KOPT-K1 (cell line): ENCODE data around the gene NSG1.

ENCODE experiments used
- H3K27ac ChIP-seq: fragments of 200-600 bp; sonication (generic); 2 replicates; pipeline ENCODE4 v1.5.1; 2016; ENCODE audit warnings: antibody characterized with exemption, mild to moderate bottlenecking, low read depth, low read length; ENCODE audit not compliant: poor library complexity, severe bottlenecking
- H3K36me3 ChIP-seq: fragments of 200-600 bp; sonication (generic); 2 replicates; pipeline ENCODE4 v1.5.1; 2017; ENCODE audit warnings: antibody characterized with exemption, mild to moderate bottlenecking, low read length, moderate library complexity; ENCODE audit not compliant: insufficient read depth
- H3K9me3 ChIP-seq: fragments of 200-600 bp; sonication (generic); 2 replicates; pipeline ENCODE4 v1.5.1; 2017; ENCODE audit warnings: antibody characterized with exemption, low read length, mild to moderate bottlenecking; ENCODE audit not compliant: insufficient read depth, poor library complexity, severe bottlenecking

Gene NSG1

GRCh38 chr4:4387531-4388310, 819 bp downstream of the NSG1 start:
- H3K9me3 ChIP-seq = no peaks in the 10 kb centered on the region
- H3K27ac ChIP-seq = no peak overlapping the region
- H3K36me3 ChIP-seq = no peaks in the 10 kb centered on the region

GRCh38 chr4:4388311-4388790, 1.4 kb downstream of the NSG1 start:
- Histone ChIP-seq H3K9me3 (no peaks in the 10 kb centered on the region), H3K36me3 (no peaks in the 10 kb centered on the region), H3K27ac (no peak overlapping the region)

GRCh38 chr4:4388836-4389575, 2.1 kb downstream of the NSG1 start:
- H3K9me3 ChIP-seq = no peaks in the 10 kb centered on the region
- no peaks in the 10 kb centered on the region for H3K36me3 ChIP-seq
- no peak overlapping the region for H3K27ac ChIP-seq

GRCh38 chr4:4390046-4390445, 3.1 kb downstream of the NSG1 start:
- H3K9me3 ChIP-seq = no peaks in the 10 kb centered on the region
- no peaks in the 10 kb centered on the region for H3K36me3 ChIP-seq
- H3K27ac ChIP-seq = no peak overlapping the region

GRCh38 chr4:4390515-4391240, 3.8 kb downstream of the NSG1 start:
- H3K27ac ChIP-seq = no peak overlapping the region
- no peaks in the 10 kb centered on the region for H3K36me3 ChIP-seq
- no peaks in the 10 kb centered on the region for H3K9me3 ChIP-seq

GRCh38 chr4:4391866-4392265, 5.0 kb downstream of the NSG1 start:
- no peaks in the 10 kb centered on the region for H3K36me3 ChIP-seq
- no peak overlapping the region for H3K27ac ChIP-seq
- no peaks in the 10 kb centered on the region for H3K9me3 ChIP-seq

GRCh38 chr4:4392501-4393183, 5.7 kb downstream of the NSG1 start:
- Histone ChIP-seq H3K9me3 (no peaks in the 10 kb centered on the region), H3K36me3 (no peaks in the 10 kb centered on the region), H3K27ac (no peak overlapping the region)

- H3K36me3 ChIP-seq = no peaks in the 10 kb centered on the region
Observed at GRCh38 chr4:4394644-4395043, 7.7 kb downstream of the NSG1 start.

GRCh38 chr4:4395371-4395770, 8.5 kb downstream of the NSG1 start:
- Histone ChIP-seq H3K27ac (no peak overlapping the region), H3K9me3 (peaks cover 5% of the 10 kb centered on the region), H3K36me3 (no peaks in the 10 kb centered on the region)

More at GRCh38 chr4:4394644-4395043, 7.7 kb downstream of the NSG1 start:
- no peaks in the 10 kb centered on the region for H3K9me3 ChIP-seq
- no peak overlapping the region for H3K27ac ChIP-seq

GRCh38 chr4:4395849-4396627, 9.1 kb downstream of the NSG1 start:
- no peak overlapping the region for H3K27ac ChIP-seq
- peaks cover 5% of the 10 kb centered on the region for H3K9me3 ChIP-seq
- H3K36me3 ChIP-seq = no peaks in the 10 kb centered on the region

GRCh38 chr4:4396628-4397440, 9.9 kb downstream of the NSG1 start:
- Histone ChIP-seq H3K27ac (no peak overlapping the region), H3K9me3 (peaks cover 5% of the 10 kb centered on the region), H3K36me3 (no peaks in the 10 kb centered on the region)

GRCh38 chr4:4397441-4397819, 10.5 kb downstream of the NSG1 start:
- Histone ChIP-seq H3K27ac (no peak overlapping the region), H3K36me3 (no peaks in the 10 kb centered on the region), H3K9me3 (peaks cover 5% of the 10 kb centered on the region)

GRCh38 chr4:4398430-4398829, 11.5 kb downstream of the NSG1 start:
- H3K36me3 ChIP-seq = no peaks in the 10 kb centered on the region
- H3K9me3 ChIP-seq = peaks cover 5% of the 10 kb centered on the region
- no peak overlapping the region for H3K27ac ChIP-seq
